Neural cell (in vitro differentiated cells): Measurements from ENCODE around the gene CCND3.

Source experiments
- CTCF ChIP-seq: fragments of 450-650 bp; IDR thresholded peaks from 2 replicates; pipeline ENCODE4 v1.5.1; 2014; ENCODE audit warnings: antibody characterized with exemption, mild to moderate bottlenecking, moderate library complexity; ENCODE audit not compliant: poor library complexity, severe bottlenecking
- EP300 ChIP-seq: fragments of 450-650 bp; conservative IDR thresholded peaks from 2 replicates; pipeline ENCODE4 v1.6.1; 2014; ENCODE audit warnings: antibody characterized with exemption, mild to moderate bottlenecking, moderate library complexity; ENCODE audit not compliant: poor library complexity, severe bottlenecking
- EZH2 ChIP-seq: fragments of 200-600, 300-800 bp; shearing (Covaris generic), sonication (generic); IDR thresholded peaks from 2 replicates; pipeline ENCODE4 v1.6.1; 2014; ENCODE audit warnings: antibody characterized with exemption, low read length, borderline replicate concordance, mild to moderate bottlenecking; ENCODE audit not compliant: insufficient read depth, poor library complexity, severe bottlenecking
- MXI1 ChIP-seq: fragments of 450-650 bp; conservative IDR thresholded peaks from 2 replicates; pipeline ENCODE4 v1.6.1; 2014; ENCODE audit warnings: antibody characterized with exemption, mild to moderate bottlenecking; ENCODE audit not compliant: poor library complexity, severe bottlenecking
- POLR2AphosphoS5 ChIP-seq: IDR thresholded peaks from 2 replicates; pipeline ENCODE4 v1.6.1; 2012
- REST ChIP-seq: IDR thresholded peaks from 2 replicates; pipeline ENCODE4 v1.6.1; 2012; ENCODE audit warnings: borderline replicate concordance
- SMC3 ChIP-seq: fragments of 450-650 bp; conservative IDR thresholded peaks from 2 replicates; pipeline ENCODE4 v1.6.1; 2014; ENCODE audit warnings: antibody characterized with exemption, mild to moderate bottlenecking, moderate library complexity; ENCODE audit not compliant: poor library complexity

DNA sequence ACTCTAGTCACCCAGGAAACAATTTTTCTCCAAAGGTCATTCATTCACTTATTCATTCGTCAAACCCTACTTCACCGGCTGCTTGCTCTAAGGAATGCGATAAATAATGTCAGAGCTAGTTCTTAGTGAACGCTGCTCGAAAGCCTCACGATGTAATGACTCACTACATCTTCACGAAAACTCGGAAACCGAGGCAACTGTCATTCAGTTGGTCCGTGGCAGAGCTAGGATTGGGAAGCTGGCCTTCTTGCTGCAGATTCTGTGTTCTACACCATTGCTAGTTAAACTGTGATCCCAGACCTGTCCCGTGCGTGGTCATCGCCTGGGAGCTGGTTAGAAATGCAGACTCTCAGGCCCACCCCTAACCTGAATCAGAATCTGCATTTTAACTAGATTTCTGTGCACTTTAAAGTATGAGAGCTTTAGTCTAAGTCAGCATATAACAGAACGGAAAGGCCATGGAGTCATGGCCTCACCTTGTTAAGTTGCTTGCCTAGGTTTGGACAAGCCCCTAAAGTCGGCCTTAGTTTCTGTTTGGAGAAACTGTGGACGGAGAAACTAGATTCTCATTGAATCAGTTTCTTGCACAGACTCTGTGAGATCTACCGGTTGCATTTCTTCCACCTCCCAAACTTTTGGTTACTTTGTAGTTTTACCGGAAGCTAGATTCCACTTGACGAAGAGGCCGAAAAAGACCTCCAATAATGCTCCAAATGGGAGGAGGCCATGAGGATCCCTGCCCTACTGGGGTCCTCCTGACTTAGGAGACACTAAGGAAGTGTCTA, 651 bp upstream of the CCND3 start:
- TF ChIP-seq CTCF, result no peak
- TF ChIP-seq POLR2AphosphoS5, result no peak
- TF ChIP-seq EZH2, result no peak
- TF ChIP-seq EP300, result no peak
- TF ChIP-seq MXI1, result no peak
- no peak for TF ChIP-seq REST
- no peak for TF ChIP-seq SMC3
